ENCODE measurements around the gene TOB2.
"Not testable (repeated sequence)": the region's sequence is repeated elsewhere in the genome, so short reads cannot be mapped to it uniquely, and the experiment has no call there.

The TOB2 gene

DNA sequence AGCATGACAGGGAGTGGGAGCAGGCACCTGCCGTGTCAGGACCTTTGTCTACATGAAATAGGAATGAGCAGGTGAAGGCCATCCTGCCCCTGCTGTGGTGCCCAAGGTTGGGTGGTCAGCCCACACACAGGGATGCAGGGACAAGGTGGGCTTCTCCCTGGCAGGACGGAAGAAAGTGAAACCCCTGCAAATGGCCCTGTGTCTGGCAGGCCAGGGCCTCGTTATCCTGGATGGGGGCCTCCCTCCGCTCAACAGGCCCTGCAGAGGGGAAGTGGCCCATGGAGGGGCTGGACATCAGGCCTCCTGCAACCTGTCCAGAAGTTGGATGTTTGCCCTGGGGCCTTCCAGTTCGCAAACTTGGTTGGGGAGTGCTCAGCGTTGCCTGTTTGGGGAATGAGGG, 14.9 kb downstream of the TOB2 start:
- no peak for DNase-seq

DNA sequence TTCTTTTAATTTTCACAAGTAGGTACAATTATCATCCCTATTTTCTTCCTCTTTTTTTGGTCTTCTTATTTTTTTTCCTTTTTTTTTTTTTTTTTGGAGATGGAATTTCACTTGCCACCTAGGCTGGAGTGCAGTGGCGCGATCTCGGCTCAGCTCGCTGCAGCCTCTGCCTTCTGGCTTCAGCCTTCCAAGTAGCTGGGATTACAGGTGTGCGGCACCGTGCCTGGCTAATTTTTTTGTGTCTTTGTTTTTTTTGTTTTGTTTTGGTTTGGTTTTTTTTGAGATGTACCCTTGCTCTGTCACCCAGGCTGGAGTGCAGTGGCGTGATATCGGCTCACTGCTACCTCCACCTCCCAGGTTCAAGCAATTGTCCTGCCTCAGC, 16.7 kb downstream of the TOB2 start:
- DNase-seq = no peak

- peak in 16 of 56 donors; percentile 16 to 57 (median 36) for DNase-seq
These were observed 17.2 kb downstream of the TOB2 start for GRCh38 chr22:41429232-41429950.

DNA sequence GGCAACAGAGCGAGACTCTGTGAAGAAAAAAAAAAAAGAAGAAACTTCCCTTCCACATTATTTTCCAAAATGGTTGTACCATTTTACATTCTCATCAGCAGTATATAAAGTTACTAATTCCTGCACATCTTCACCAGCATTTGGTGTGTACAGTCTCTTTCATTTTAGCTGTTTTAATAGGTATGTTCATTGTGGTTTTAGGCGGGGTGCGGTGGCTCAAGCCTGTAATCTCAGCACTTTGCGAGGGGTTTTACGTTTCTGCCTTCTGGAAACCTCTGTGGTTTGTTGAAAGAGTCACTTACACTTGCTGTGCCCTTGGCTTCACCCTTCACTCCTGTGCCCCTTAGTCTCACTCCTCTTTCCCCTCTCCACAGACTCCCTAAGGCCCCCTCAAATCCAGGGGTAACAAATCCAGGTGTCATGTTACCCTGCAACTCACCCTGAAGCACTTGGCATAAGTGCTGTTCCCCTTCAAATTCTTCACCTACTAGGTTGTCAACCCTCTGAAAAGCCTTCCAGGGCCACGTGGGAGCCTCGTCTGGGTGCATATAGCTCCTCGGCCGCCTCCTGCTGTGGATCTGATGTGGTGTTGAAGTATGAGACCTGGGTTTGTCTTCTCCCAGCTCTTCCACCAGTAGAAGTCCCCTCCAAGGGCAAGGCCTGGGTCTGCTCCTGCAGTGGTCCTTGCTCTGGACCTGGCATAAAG, 20.8 kb downstream of the TOB2 start:
- no peak for DNase-seq

- DNase-seq = no peak
These were observed 27.9 kb downstream of the TOB2 start for GRCh38 chr22:41418717-41419116.

- peak; percentile 69 to 99 (median 95) for DNase-seq
These were observed 28.8 kb downstream of the TOB2 start for GRCh38 chr22:41417622-41418390.

- peak in 1 of 56 donors; percentile 19 for DNase-seq
These were observed 31.0 kb downstream of the TOB2 start for GRCh38 chr22:41415554-41415953.

DNA sequence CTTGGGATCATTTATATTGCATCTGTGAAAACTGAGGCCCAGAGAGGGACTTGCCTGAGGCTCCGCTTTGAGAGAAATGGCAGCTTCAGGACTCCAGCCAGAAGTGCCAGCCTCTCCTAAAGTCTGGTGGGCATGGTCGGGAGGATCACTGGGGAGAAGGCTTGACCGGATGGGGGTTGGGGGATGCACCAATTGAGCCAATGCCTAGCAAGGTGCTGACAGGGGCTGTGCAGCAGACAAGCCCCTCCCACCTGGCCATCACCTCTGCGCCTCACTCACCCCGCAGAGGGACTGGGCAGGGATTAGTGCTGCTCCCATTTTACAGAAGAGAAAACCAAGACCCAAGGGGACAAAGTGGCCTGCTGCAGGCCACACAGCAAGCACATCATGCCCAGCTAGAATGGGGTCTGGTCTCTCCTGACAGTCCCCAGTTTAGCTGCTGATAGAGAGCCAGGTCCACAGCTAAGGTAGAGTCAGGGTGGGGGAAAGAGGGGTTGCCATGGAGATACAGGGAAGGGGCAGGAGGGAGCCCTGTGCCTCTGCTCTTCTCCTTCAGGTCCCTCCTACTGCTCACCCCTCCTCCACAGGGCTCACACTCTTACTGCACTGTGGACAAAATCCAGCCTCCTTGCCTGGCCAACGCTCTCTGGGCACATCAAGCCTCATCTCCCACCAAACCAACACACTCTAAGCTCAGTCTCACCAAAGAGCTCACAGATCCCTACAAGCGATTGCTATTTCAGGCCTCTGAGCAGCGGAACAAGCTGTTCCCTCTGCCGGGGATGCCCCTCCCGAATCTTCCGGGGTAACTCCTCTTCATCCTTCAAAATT, 35.4 kb downstream of the TOB2 start:
- peak in 45 of 56 donors; percentile 11 to 79 (median 54) for DNase-seq

DNA sequence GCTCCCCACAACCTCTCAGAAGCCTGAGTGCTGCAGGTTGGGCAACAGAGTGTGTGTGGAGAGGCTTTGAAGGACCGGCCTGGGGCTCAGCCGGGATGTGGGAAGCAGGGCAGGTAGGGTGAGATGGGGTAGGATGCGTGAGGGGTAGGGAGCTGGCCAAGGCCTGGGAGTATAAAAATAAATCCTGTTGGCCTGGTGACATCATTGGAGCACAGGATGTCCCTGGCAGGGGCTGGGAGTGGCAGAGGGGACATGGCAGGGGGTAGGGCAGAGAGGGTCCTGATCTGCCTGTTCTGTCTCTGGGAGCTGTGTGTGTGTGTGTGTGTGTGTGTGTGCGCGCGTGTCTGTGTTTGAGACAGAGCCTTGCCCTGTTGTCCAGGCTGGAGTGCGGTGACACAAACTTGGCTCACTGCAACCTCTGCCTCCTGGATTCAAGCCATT, 36.3 kb downstream of the TOB2 start:
- DNase-seq = peak in 18 of 56 donors; percentile 7 to 52 (median 25)

DNA sequence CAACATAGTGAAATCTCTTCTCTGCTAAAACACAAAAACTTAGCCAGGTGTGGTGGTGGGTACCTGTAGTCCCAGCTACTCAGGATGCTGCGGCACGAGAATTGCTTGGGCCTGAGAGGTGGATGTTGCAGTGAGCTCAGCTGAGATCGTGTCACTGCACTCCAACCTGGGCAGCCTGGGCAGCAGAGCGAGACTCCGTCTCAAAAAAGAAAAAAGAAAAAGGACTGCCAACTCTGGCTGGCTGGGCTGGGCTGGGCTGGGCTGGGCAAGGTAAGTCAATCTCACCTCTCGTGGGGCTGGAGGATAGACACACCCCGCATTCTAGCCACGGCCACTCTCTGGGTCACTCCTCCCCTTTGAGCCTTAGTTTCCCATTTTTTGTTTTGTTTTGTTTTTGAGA, 37.9 kb downstream of the TOB2 start:
- DNase-seq = no peak

DNA sequence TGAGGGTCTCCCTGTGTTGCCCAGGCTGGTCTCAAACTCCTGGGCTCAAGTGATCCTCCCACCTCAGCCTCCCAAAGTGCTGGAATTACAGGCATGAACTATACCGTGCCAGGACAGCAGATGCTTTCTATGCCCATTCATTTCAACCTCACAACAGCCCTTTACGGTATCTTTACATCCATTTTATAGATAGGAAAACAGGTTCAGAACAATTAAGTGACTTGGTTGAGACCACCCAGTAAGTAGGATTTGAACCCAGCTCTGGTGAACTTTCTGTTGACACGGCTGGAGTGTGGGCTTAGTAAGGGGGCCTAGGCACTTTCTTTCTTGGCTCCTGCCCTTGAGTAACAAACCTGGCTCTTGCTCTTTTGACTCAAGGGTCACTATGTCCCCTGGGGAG, 39.2 kb downstream of the TOB2 start:
- no peak for DNase-seq

- no peak for DNase-seq
These were observed 40.2 kb downstream of the TOB2 start for GRCh38 chr22:41406410-41406809.

DNA sequence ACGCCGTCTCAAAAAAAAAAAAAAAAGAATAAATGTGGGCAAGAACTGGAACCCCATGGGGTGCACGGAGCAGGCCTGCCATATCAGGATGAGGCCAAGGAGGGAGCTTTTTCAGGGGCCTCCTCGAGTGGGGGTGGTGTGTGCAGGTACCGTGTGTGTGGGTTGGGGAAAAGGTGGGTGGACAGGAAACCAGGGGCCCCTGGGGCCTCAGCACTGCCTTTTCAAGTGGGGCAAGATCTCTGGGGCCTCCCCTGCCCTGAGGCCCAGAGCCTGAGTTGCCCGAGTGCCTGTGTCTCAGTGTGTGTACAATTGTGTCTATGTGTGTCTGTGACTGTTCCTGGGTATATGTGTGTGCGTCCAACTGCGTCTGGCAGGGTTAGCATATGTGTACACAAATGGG, 41.0 kb downstream of the TOB2 start:
- no peak for DNase-seq

DNA sequence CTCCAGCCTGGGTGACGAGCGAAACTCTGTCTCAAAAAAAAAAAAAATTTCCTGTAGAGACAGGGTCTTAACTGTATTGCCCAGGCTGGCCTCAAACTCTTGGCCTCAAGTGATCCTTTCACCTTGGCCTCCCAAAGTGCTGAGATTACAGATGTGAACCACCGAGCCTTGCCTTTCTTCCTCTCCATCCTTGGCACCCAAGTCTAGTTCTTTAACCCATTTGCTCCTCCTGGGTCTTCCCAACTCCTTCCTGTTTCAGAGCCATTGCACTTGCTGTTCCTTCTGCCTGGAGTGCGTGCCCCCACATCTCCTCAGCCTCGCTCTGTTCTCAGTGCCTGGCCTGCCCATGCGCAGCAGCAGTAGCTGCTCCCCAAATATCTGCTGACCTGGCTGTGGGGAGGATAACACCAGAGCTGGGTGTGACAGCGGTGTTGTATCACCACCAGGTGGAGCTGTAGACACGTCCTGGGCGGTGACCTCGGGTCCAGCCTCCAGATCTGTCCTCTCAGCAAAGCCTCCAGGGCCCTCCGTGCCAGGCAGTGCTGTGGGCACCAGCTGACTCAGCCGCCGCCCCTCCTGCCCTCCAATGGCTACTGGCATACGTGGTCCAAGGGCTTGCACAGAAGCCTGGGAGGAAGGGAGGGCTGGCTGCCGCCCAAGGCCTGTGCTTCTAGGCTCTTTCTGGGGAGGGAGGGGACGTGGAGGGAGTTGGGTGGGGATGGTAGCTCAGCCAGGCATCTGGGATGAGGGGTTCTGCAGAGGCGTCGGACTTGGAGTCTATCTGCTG, 42.9 kb downstream of the TOB2 start:
- peak; percentile 68 to 100 (median 97) for DNase-seq

GRCh38 chr22:41402851-41403250, 43.8 kb downstream of the TOB2 start:
- DNase-seq = not testable (repeated sequence)

GRCh38 chr22:41401781-41402648, 44.6 kb downstream of the TOB2 start:
- DNase-seq = peak in 55 of 56 donors; percentile 27 to 94 (median 84)

DNA sequence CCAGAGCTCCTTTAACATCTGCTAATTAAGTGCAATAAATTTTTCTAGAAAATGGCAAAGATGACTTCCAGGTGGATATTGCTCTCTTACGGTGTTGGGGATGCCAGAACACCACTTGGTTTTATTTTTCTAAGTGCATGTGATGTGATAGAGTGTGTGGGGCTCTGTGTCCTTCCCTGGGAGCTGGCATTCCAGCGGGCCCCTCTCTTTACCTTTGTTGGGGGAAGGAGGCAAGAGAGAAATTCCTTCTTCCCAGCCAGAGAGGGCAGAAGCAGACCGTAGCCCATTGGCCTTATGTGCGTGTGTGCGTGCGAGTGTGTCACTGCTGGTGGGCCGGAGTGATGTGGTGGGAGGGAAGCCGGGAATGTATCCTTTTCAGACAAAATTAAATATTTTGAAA, 47.7 kb downstream of the TOB2 start:
- DNase-seq = no peak

DNA sequence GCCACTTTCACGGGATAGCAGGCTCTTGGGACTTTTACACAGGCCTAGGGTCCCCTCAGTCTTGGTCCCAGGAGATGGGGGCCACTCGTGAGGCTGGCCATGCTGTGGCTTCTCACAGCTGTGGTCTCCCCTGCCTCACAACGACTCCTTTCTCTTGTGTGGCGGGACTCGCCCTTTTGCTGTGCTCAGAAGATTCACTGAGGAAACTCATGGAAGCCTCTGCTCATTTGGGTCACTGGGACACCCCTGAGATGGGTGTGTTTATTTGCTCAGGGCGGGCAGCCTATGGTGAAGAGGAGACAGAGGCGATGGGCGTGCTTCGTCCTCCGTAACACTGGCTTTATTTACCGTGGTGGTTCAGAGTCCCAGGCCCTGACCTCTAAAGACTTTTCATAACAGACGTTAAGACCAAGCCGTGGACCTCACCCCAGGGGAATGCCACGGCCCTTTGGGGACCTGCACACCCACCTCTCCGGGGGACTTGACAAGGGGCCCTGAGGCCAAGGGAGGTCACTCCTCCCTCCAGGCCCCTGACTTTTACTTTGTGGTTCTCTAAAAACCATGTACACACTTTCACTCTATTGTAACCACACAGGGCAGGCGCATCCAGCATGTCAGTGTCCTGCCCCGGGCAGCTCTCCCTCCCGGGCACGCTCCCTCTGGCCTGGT, 49.3 kb downstream of the TOB2 start:
- no peak for DNase-seq

Measured in nucleus accumbens (tissue), 56 donors.